Superior temporal gyrus (tissue), 1 donor: ENCODE data around the gene KLHL30.
"Not testable (repeated sequence)": the region's sequence is repeated elsewhere in the genome, so short reads cannot be mapped to it uniquely, and the experiment has no call there.

Experiments used
- DNase-seq: peaks from one replicate; pipeline ENCODE4 v3.0.0-alpha.2; 2016; ENCODE audit errors: extremely low spot score

Gene KLHL30

DNA sequence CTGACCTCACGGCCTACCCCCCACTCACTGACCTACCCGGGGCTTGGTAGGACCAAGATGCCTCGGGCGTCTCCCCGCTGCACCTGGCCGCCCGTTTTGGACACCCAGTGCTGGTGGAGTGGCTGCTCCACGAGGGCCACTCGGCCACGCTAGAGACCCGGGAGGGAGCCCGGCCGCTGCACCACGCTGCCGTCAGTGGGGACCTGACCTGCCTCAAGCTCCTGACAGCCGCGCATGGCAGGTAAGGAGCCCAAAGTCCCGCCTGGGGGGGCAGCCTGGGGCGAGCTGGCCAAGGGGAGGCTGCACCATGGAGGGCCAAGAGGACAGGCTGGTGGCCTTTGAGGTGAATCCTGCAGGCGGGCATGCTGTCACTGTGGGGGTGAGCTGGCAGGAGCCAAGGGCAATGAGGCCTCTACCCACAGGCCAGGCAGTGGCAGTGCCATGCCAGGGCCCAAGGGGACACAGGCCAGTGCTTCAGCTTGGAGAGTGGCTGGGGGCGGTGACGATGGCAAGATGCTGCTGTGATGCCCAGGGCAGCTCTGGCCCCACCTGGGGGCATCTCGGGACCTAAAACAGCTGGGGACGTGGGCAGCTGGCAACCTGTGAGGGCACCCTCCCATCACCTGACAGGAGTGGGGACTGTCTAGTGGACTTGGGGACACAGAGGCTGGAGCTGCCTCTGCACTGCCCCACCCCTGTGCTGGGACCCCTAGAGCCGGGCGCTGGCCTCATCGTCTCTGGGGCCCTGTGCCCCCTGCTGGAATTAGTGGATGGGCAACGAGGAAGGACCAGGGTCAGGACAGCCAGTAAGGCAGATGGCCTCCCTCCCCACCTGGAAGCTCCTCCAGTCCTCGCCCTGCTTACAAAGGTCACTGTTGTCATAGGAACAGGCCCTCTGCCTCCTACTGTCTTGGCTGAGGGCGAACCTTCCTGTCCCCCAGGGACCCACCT lies 36.3 kb upstream of the KLHL30 start:
- no peak for DNase-seq

DNA sequence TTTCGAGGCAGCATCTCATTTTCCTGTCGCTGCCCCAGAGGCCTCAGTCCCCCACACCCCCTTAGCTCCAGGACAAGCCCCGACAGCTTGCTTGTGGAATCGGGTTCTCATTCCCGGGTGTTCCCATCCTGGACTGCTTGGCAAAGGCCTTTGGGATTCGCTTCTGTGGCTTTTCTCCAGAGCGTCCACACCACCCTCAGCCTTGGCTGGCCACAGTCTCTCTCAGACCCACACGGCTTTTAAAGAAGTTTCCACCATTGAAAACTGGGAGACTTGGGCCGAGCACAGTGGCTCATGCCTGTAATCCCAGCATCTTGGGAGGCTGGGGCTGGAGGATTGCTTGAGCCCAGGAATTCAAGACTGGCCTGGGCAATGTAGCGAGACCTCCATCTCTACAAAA lies 35.6 kb upstream of the KLHL30 start:
- no peak for DNase-seq

DNA sequence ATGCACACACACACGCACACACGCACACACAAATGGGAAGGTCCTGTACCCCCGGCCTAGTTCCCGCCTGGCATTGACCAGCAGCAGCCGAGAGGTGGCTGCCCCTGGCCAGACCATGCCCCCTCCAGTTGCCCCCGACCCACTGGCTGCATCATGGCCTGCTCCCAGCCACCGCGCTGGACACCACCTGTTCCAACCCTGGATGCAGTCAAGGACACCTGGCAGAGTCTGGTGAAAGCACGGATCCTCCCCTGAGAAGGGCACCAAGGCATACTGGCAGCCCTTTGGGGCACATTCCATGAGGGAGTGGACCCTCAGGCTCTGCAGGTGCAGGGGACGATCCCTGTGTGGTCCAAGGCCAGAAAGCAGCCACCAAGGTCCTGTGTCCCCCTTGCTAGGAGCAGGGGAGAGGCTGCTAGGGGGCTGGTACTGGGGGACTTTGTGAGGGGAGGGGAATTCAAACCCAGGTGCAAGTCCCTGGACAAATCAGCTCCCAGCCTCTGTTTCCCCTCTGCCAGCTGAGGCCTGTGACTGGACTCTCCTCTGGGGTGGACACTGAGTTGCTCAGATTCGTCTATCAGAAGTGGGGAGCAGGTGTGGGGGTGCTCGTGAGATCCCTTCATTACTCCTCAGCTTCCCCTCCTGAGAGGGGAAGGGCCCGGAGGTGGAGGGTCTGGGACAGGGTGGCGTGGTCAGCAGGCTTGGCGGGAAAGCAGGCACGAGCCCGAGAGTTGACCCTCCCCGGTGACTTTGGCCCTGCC lies 34.8 kb upstream of the KLHL30 start:
- no peak for DNase-seq

DNA sequence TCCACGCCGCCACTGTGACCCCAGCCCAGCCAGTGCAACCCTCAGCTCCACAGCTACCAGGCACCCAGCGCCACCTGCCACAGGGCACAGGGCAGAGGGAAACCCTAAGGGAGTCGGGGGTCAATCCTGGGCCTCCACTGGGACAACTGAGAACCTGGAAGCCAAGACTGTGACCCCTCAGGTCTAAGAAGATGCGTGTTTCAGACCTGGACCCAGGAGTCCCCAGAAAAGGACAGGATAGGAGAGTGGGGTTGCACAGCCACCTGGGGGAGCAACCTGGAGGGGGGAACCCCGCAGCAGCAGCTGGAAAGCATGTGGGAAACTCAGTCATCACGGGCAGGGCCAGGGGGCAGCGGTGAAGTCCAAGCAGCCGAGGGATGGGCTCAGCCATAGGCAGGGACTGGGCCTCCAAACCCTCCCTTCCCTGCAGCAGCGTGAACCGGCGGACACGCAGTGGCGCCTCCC lies 34.2 kb upstream of the KLHL30 start:
- DNase-seq: no peak

DNA sequence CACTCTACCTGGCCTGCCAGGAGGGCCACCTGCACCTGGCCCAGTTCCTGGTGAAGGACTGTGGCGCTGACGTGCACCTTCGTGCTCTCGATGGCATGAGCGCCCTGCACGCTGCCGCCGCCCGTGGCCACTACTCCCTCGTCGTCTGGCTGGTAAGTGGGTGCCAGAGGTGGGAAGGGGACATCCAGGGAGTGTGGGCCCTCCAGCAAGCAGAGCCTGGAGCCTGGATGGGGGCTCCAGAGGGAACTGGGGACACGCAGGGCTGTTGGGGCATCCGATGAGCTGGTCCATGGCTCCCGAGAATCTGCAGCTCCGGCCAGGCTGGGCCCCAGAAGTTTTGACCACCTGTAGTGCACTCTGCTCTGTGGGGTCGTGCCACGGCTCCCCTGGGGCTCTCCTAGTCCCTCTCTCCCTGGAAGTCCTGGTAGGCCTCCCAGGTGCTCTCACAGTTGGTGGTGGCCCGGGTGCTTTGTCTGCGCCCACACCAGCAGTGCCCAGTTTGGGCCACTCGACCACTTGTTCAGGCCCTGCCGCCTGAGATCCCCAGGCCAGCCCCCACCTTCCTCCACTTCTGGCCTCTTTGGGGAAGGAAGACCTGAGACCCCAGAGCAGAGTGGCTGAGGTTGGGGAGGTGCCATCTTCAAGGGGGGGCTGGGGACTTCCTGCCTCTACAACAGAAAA lies 33.6 kb upstream of the KLHL30 start:
- no peak for DNase-seq

DNA sequence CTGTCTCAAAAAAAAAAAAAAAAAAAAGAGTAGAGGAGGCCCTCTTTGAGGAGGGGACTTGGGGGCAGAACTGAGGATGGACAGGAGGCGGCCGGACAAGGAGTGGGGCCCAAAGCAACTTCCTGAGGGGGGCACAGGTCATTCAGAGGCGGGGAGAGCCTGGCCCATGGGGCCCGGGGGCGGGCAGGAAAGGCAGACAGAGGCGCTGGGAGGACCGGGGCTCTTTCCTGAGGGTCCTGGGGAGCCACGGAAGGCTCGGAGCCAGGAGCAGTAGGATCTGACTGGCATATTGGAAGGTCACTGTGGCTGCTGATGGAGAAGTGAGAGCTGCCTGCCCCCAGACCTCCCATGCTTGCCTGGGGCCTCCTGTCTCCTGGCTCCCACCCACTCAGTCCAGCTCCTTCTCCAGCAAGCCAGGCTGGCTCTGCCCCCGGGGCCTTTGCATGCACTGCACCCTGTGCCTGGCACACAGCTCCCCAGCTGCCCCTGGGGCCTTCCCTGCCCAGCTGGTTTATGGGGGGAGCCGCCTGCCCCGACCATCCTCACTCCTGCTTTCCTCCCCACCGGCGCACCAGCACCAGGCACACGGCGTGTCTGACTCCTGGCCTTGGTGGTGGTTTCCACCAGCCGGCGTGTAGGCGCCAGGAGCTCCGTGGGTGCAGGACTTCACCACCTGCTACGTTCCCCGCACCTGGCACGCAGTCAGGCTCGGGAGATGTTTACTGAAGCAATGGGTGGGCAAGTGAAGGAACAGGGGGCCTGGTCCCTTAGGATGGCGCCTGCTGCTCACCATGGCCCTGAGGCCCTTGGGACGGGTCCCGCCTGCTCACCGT lies 32.7 kb upstream of the KLHL30 start:
- no peak for DNase-seq

DNA sequence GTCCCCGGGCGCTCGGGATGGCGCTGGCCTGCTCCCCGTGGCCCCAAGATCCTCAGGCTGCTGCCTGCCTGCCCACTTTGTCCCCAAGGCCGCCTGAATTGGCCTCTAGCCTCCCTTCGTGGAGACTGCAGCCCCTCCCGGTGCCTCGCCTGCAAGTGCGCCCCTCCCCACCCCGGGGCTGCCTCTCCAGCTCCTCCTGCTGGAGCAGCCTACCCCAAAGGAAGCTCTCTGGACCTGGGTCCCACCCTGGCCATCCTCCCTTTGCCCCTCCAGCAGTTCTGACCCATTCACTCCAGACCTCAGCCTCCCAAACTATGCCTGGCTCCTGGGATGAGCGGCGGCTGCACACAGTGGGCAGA lies 32.1 kb upstream of the KLHL30 start:
- DNase-seq: no peak

DNA sequence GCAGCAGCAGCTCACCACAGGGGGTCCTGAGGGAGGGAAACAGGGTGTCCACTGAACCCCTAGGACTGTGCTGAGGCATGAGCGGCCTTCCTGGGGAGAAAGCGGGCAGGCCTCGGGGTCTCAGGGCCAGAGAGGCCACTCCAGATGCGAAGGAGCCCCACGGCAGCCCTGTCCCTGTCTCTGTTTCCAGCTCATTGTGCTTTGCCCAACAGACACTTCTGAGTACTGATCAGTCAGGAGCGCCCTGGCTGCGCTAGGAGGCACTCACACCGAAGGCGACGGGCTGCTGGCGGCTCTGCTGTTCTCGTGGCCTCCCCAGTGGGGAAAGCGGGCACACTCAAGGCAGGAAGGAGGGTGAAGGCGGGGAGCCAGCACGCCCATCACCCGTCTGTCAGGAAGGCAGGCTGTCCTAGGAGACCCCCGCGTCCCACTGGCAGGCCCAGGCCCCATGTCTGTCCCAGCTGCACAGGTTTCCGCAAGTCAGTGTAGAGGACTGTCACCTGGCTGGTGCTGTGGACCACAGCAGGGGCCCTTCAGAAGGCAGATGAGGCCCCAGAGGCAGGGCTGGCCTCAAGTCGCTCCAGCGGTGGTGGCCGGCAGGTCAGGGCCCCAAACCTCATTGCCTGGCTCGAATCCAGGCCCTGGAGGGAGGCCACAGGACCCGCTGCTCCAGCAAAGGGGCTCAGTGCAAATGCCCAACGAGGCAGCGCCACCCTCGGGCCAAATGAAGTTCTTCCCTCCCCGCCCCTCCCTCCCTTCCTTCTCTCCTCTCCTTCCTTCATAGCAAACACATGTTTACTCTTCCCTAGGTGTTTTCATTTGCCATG lies 31.6 kb upstream of the KLHL30 start:
- no peak for DNase-seq

DNA sequence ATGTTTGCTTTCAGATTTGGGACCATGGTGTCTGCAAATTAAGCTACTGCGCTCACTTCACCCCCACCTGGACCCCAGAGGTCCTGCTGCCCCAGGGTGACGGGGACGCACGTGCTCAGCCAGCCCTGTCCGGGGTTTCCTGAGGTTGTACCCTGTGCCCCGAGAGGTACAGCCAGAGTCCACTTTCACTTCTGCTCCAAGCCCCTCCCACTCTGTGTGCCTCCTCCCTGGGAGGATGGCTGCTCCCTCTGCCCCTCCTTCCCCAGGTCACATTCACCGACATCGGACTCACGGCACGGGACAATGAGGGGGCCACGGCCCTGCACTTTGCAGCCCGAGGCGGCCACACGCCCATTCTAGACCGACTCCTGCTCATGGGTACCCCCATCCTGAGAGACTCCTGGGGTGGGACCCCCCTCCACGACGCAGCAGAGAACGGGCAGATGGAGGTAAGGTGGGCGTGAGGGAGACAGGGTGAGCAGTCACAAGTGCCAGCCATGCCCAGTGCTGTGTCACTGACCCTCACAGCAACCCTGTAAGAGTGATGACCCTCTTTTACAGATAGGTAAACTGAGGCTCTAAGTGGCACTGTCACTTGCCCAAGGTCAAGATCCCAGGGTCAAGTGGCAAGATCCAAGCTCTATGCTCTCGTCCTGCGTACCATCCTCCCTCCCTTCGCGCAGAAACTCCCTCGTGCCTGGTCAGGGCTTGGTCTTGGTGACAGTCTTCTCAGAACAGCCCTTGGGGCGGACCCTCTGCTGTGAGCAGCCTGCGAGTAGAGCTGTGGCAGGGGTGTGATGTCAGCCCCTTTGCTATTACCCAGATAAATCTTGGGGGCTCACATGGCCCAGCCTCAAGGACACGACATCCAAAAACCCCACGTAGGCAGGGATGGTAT lies 30.7 kb upstream of the KLHL30 start:
- DNase-seq: no peak

DNA sequence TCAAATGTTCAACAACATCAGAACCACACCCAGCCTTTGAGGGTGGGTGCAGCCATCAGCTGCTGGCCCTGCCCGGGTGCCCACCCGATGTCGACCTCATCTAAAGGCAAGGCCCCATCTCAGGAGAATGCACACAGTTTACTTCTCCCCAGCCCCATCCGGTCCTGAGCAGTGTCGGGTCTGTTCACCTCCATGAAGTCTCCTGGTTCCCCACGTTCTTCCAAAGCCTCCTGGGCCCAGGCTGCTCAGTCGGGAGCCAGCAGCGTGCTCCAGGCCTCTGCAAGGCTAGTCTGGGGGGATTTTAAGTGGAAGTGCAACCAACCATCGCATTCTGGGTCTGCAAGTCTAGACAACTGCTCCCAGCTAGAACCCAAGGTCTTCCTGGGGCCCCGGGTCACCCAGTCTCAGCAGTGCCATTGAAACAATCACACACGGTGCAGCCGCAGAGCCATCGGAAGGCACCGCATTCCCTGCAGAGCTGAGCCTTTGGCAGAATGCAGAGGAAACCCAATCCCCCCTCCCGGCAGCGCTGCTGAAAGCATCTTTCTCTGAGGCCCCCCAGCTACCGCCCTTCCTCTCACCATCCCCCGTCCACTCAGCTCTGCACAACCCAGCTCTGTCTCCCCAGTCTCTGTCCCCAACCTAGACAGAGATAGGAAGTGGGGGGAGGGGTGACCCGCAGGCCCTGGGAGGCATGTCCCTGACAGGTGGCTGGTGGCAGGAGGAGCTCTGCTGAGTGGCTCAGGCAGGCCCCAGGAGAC lies 29.9 kb upstream of the KLHL30 start:
- no peak for DNase-seq

DNA sequence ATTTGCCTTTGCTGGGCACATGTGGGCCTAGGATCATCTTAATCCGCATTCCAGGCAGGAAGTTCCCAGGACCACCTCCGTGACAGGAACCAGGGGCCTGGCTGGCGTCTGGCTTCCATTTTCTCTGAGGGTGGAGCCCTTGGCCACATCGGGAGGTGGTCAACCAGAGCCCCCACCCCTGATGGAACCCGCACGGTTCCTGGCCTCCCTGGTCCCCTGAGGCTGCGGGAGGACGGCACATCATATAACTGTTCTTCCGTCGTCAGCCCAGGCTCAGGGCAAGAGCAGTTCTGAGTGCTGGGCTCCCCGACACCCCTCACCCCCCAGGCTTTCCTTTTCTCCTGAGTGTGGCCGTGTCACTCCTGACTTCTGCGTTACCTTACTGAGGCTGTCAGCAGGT lies 24.9 kb upstream of the KLHL30 start:
- no peak for DNase-seq

DNA sequence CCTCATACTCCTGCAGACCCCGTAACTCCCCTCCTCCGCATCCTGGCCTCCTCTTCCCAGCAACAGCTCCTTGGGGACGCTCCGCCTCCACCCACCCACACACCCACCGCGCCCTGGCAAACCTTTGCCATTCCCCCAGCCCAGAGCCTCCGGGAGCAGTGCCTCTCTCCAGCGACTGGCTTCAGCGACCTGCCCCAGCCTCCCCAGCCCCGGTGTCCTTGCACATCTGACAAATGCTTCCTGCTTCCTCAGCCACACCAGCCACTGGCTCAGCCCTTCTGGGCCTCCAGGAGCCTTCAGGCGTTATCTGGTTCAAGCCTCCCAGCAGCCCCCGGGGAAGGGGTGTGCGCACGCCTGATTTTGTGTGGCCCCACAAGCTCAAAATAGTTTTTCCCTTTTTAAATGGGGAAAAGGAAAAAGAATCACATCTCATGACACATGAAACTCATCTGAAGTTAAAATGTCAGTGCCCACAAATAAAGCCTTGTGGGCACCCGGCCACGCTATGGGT lies 24.1 kb upstream of the KLHL30 start:
- DNase-seq: no peak

DNA sequence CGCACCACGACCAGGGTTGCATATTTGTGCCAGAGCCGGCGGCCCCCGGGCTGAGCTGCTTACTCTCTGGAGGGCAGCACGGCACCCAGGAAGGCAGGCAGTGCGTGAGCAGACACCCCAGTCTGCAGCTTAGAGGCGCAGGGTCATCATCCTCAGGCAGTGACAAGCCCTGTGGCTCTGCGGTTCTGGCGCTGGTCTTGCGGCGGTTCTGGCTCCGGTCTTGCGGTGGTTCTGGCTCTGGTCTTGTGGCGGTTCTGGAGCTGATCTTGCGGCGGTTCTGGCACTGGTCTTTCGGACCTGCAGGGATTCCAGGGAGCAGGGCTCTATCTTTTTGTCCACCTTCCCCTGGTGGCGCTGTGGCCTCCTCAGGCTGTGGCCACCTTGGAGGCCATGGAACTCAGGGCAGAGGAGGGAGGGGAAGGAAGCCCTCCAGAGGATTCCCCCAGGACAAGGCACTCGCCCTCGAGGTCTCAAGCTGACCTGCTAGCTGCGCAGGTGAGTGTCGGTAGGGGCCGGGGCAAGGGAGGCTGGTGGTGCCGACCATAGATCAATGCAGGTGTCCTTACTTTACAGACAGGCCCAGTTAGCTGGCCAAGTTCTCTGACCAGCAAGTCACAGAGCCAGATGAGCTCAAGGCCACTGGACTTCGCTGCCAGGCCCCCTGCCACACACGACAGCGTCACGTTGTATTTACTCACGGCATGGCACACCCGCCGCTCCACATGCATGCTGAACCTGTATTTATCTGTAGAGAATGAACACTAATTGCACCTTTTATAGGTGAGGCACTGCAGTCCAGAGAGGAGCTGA lies 23.4 kb upstream of the KLHL30 start:
- no peak for DNase-seq

DNA sequence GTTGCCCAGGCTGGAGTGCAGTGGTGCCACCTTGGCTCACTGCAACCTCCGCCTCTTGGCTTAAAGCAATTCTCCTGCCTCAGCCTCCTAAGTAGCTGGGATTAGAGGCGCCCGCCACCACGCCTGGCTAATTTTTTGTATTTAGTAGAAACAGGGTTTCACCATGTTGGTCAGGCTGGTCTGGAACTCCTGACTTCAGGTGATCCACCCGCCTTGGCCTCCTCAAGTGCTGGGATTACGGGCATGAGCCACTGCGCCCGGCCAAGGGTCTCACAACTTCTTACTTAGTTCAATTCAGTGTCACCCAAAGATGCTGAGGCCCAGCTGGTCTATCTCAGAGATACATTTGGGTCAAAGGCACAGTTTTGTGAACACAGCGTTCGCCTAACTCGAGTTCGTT lies 22.8 kb upstream of the KLHL30 start:
- not testable (repeated sequence) for DNase-seq

DNA sequence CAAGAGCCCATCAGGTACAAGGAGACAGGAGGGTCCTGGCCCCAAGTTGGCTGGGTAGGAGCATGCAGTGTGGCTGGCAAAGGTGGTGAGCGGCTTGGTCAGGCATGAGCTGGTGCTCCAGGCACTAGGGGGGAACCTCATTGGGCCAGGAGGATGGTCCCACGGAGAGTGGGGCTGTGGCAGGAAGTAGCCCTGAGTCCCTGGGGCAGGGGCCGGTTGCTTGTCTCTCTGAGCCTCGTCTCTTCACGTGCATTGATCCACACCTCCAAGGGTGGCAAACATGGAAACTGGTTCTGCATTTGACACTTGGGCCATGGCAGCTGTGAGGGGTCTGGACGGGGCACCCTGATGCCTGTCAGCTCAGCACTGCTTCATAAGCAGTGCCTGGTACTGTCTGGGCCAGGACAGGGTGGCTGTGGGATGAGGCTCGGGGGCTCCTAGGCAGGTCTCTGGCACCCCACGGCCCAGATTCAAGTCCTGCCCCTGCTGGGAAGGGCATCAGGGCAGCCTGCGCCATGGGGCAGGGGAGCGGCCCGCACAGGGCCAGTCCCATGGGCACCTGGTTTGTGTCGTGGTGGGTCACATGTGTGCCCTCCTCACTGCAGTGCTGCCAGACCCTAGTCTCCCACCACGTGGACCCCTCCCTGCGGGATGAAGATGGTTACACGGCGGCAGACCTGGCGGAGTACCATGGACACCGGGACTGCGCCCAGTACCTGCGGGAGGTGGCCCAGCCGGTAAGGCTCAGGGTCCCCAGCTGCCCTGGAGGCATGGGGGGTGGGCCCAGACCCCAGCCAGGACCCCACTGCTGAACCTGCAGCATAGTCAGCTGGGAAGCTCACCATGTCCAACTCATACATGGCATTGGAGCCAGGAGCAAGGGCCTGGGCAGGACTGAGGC lies 21.9 kb upstream of the KLHL30 start:
- no peak for DNase-seq
